K562 (cell line): ENCODE measurements around the gene CHD2. TPM values are rescaled to one million over a fixed set of nuclear protein-coding genes. Genes with fewer than 3 reads are reported as not detected.

Source experiments
- ATAC-seq: fragments of 200-7000 bp; cut with Tn5 transposase; 3 replicates; pipeline ENCODE4 v1.9.1; 2020; ENCODE audit warnings: moderate library complexity
- BruUV-seq: library from RNA; stranded (reverse); fragments of 400-500 nt; replicated peaks from 2 replicates; lab custom pipeline; 2021; lab: Mats Ljungman, UMichigan
- CTCF ChIA-PET: fragments of 300-600 bp; formaldehyde crosslinking; extraction: SDS; loops from one replicate; lab custom pipeline; 2021; ENCODE audit warnings: low intra/inter-chr PET ratio; lab: Yijun Ruan, JAX
- POLR2A ChIA-PET: fragments of 300-600, 350-650 bp; sonication (Branson Sonifier 250); formaldehyde crosslinking; extraction: SDS; loops from one replicate; lab custom pipeline; 2021; ENCODE audit warnings: antibody characterized with exemption, inconsistent platforms; lab: Yijun Ruan, JAX
- DNase-seq, 4 experiments: peaks; one replicate each; pipeline versions ENCODE4 v3.0.0 to v3.0.0-alpha.2; 2011 to 2018; ENCODE audit warnings: low spot score in 3 of 4, mixed read lengths in 3 of 4; ENCODE audit errors: extremely low read depth in 1 of 4
- FAIRE-seq: peaks from 2 replicates; lab custom pipeline; 2011; peaks lifted over from hg19 to GRCh38; lab: Jason Lieb, UNC
- H2AFZ ChIP-seq: 2 replicates; pipeline ENCODE4 v1.6.0; 2011; ENCODE audit warnings: low read depth, low read length, control low read depth, inconsistent platforms
- H3K27ac ChIP-seq: fragments of 200-600 bp; 3 replicates; pipeline ENCODE4 v1.8.0; 2011; ENCODE audit warnings: low read depth, mild to moderate bottlenecking, control low read depth, inconsistent platforms, low read length, moderate library complexity, mixed read lengths; ENCODE audit errors: extremely low read depth
- H3K27me3 ChIP-seq, 2 experiments: fragments of 300-600 bp in 1 of 2; 2 replicates in 1 of 2; 3 replicates in 1 of 2; pipeline versions ENCODE4 v1.6.0 to v1.8.0; 2011; ENCODE audit warnings: inconsistent platforms in 2 of 2, low read length in 2 of 2, mild to moderate bottlenecking in 1 of 2, mixed read lengths in 1 of 2, moderate library complexity in 1 of 2; ENCODE audit not compliant: control insufficient read depth in 2 of 2, insufficient read depth in 2 of 2
- H3K36me3 ChIP-seq: fragments of 300-600 bp; 3 replicates; pipeline ENCODE4 v1.8.0; 2011; ENCODE audit warnings: mild to moderate bottlenecking, low read length, inconsistent platforms; ENCODE audit not compliant: control insufficient read depth, insufficient read depth
- H3K4me1 ChIP-seq, 2 experiments: fragments of 200-600 bp in 1 of 2; replicated peaks in 1 of 2; 2 replicates in 1 of 2; 3 replicates in 1 of 2; pipeline versions ENCODE4 v1.5.1 to v1.8.0; 2011; ENCODE audit warnings: inconsistent platforms in 2 of 2, low read length in 2 of 2, mild to moderate bottlenecking in 1 of 2, mixed read lengths in 1 of 2, moderate library complexity in 1 of 2; ENCODE audit not compliant: control insufficient read depth in 2 of 2, insufficient read depth in 2 of 2
- H3K4me2 ChIP-seq: 2 replicates; pipeline ENCODE4 v1.6.1; 2011; ENCODE audit warnings: low read length, control low read depth, inconsistent platforms, mixed read lengths; ENCODE audit not compliant: insufficient read depth
- H3K4me3 ChIP-seq: fragments of 200-600 bp; sonication (generic), shearing (Covaris generic); 2 replicates; pipeline ENCODE4 v1.5.1; 2016; ENCODE audit warnings: control low read depth, inconsistent platforms
- H3K79me2 ChIP-seq: fragments of 200-600 bp; 3 replicates; pipeline ENCODE4 v1.8.0; 2011; ENCODE audit warnings: low read length, inconsistent platforms; ENCODE audit not compliant: control insufficient read depth, insufficient read depth
- H3K9ac ChIP-seq, 2 experiments: 2 replicates each; pipeline versions ENCODE4 v1.6.0 to v1.6.1; 2011; ENCODE audit warnings: low read depth in 2 of 2, low read length in 2 of 2, control low read depth in 1 of 2, inconsistent platforms in 1 of 2, mild to moderate bottlenecking in 1 of 2, mixed read lengths in 1 of 2; ENCODE audit not compliant: insufficient read depth in 1 of 2
- H3K9me1 ChIP-seq: one replicate; pipeline ENCODE4 v1.6.0; 2011; ENCODE audit warnings: inconsistent platforms, mild to moderate bottlenecking, low read length, moderate library complexity; ENCODE audit not compliant: control insufficient read depth, insufficient read depth
- H3K9me3 ChIP-seq: replicated peaks from 2 replicates; pipeline ENCODE4 v1.5.1; 2011; ENCODE audit warnings: low read depth, low read length, inconsistent platforms; ENCODE audit not compliant: control insufficient read depth, insufficient read depth
- H4K20me1 ChIP-seq: replicated peaks from 2 replicates; pipeline ENCODE4 v1.6.1; 2011; ENCODE audit warnings: low read length, inconsistent platforms, mixed read lengths; ENCODE audit not compliant: control insufficient read depth, insufficient read depth
- ATF7 ChIP-seq: fragments of 450-650 bp; IDR thresholded peaks from 2 replicates; pipeline ENCODE4 v1.7.1; 2014; ENCODE audit warnings: mild to moderate bottlenecking, moderate library complexity
- FOXM1 ChIP-seq, 2 experiments: fragments of 450-650 bp in 1 of 2; sonication (generic) in 1 of 2; formaldehyde crosslinking in 1 of 2; IDR thresholded peaks; 2 replicates each; pipeline versions ENCODE4 v1.6.1 to v1.9.0; 2017 to 2022; ENCODE audit warnings: low read depth in 2 of 2, mild to moderate bottlenecking in 2 of 2, missing genetic modification reagents in 1 of 2, moderate library complexity in 1 of 2
- SP1 ChIP-seq: sonication (generic); formaldehyde crosslinking; IDR thresholded peaks from 2 replicates; pipeline ENCODE4 v1.8.1; 2022; ENCODE audit warnings: mild to moderate bottlenecking, missing genetic modification reagents
- ZBTB8A ChIP-seq: fragments of 450-650 bp; IDR thresholded peaks from 2 replicates; pipeline ENCODE4 v1.6.1; 2018; ENCODE audit warnings: mild to moderate bottlenecking, moderate library complexity; ENCODE audit not compliant: partially characterized antibody
- ZNF507 ChIP-seq: conservative IDR thresholded peaks from 2 replicates; pipeline ENCODE4 v1.6.1; 2017; ENCODE audit warnings: missing genetic modification characterization, missing compliant biosample characterization
- ZNF551 ChIP-seq: fragments of 250-450 bp; sonication (Bioruptor Pico); IDR thresholded peaks from 2 replicates; pipeline ENCODE4 v1.5.0; 2021; ENCODE audit warnings: mild to moderate bottlenecking, moderate library complexity
- ZNF699 ChIP-seq: fragments of 250-450 bp; sonication (Bioruptor Pico); IDR thresholded peaks from 2 replicates; pipeline ENCODE4 v1.8.0; 2021; ENCODE audit warnings: mild to moderate bottlenecking, moderate library complexity; ENCODE audit not compliant: insufficient replicate concordance
- WGBS: fragments of 100-300 bp; shearing (Covaris generic); methylation state at CpG from one replicate; pipeline ENCODE4 v1.1.6; 2016; ENCODE audit warnings: low coverage, mixed read lengths; ENCODE audit not compliant: insufficient coverage; ENCODE audit errors: missing lambda C conversion rate; 5-methylcytosine and 5-hydroxymethylcytosine counted together
- in situ Hi-C: fragments of 300-500 bp; cut with MboI; formaldehyde crosslinking; loops from 4 replicates; pipeline ENCODE4 v1.15.0; 2018; ENCODE audit warnings: inconsistent platforms, mixed read lengths
- intact Hi-C: fragments of 100-400 bp; cut with micrococcal nuclease; formaldehyde crosslinking; loops from 2 replicates; pipeline ENCODE4 v1.14.2; 2022
- polyA plus RNA-seq, 8 experiments: library from polyadenylated mRNA; depleted of rRNA in 4 of 8; stranded (reverse) in 5 of 8; unstranded in 3 of 8; fragments of >200 nt; fragmentation: Nextera tagmentation in 2 of 8; fragmentation: Illumina TruSeq in 1 of 8; extraction: Ambion mirVana in 2 of 8; extraction: Trizol in 1 of 8; gene quantifications; 2 replicates each; pipeline versions ENCODE4 v1.2.1 to v1.2.3, GENCODE V29; 2011 to 2014; ENCODE audit warnings: inconsistent platforms in 1 of 8, missing spikeins in 1 of 8
- total RNA-seq, 7 experiments: library from RNA; depleted of rRNA in 6 of 7; stranded (reverse); fragments of >200 nt in 6 of 7; fragmentation: Illumina TruSeq in 2 of 7; extraction: Trizol in 2 of 7; gene quantifications; 2 replicates each; pipeline versions ENCODE4 v1.2.1 to v1.2.3, GENCODE V29; 2011 to 2021; ENCODE audit warnings: low replicate concordance in 1 of 7

Gene CHD2
- total and polyA plus RNA-seq, 9 of the 15 experiments (the other 6 are each of a cell fraction or from before 2014, with no cell fraction given), result 38.9 to 70.8 (median 56.2) TPM

DNA sequence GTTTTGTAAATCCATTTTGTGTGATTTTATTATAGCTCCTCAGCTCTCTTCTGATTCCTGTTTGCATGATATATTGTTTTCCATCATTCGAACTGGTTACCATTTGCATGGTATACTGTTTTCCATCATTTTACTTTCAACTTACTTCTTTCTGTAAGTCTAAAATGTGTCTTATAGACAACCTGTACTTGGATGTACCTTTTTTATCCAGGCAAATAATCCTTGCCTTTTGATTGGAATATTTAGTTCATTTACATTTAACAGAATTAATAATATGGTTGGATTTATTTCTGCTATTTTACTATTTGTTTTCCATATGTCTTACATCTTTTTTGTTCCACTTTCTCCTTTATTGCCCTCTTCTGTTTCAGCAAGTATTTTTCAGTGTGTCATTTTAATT is 62.8 kb downstream of the CHD2 start:
- H3K4me2 ChIP-seq, result no peak overlapping the region
- H3K36me3 ChIP-seq, result peaks cover 77% of the 10 kb centered on the region
- FAIRE-seq (no peak), DNase-seq (no peak), ATAC-seq (no peak)
- in situ Hi-C loops (no loop called here), intact Hi-C loops (no loop called here)
- ChIA-PET POLR2A (no interaction called here), CTCF (no interaction called here)
- no peak overlapping the region for H3K9ac ChIP-seq
- H2AFZ ChIP-seq, result no peak overlapping the region
- WGBS, result 100% methylated on average over 1 of the region's 1 CpG
- H4K20me1 ChIP-seq, result no peaks in the 10 kb centered on the region
- H3K9me1 ChIP-seq, result no peaks in the 10 kb centered on the region
- H3K27ac ChIP-seq, result no peak overlapping the region
- TF ChIP-seq ZNF507 (tag) (peak; percentile 74), ATF7 (no peak)
- H3K79me2 ChIP-seq, result peaks cover 45% of the 10 kb centered on the region
- BruUV-seq, result no TSS peak
- H3K4me3 ChIP-seq, result no peak overlapping the region
- H3K4me1 ChIP-seq, result no peaks in the 10 kb centered on the region
- H3K27me3 ChIP-seq, result no peaks in the 10 kb centered on the region
- no peaks in the 10 kb centered on the region for H3K9me3 ChIP-seq

DNA sequence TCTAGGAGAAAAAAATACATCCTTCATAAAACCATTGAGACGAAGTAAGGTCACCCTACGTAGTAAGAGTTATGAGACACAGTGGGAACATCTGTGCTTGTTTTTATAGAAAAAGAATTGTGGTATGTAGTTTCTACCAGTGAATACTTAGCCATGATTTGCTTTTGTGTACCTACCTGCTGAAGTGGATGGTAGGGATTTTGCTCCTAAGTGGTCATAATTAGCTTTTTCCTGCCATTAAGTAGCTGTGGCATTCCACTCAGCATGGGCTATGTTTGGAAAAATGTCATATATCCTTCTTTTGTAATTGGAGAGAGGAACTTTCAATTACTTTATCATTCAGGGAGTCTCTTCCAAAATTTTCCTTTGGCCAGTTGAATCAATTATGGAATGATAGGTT is 63.7 kb downstream of the CHD2 start:
- H3K9me1 ChIP-seq, result no peaks in the 10 kb centered on the region
- TF ChIP-seq ZNF699 (CRISPR knock-in tag) (no peak), ZNF551 (no peak), FOXM1 (IDR thresholded peaks at IDR 0.05; ENCODE audit: low read depth) (no peak), FOXM1 (CRISPR knock-in tag; IDR thresholded peaks at IDR 0.05; ENCODE audit: low read depth) (no peak), SP1 (CRISPR knock-in tag) (no peak), ZBTB8A (no peak)
- no peaks in the 10 kb centered on the region for H4K20me1 ChIP-seq
- no peaks in the 10 kb centered on the region for H3K4me1 ChIP-seq
- ChIA-PET CTCF (no interaction called here), POLR2A (no interaction called here)
- 95% methylated on average over 2 of the region's 2 CpGs for WGBS
- H3K27ac ChIP-seq, result no peak overlapping the region
- ATAC-seq (no peak), DNase-seq (no peak), FAIRE-seq (no peak)
- intact Hi-C loops, result no loop called here
- no peak overlapping the region for H3K4me3 ChIP-seq
- H2AFZ ChIP-seq, result no peak overlapping the region
- peaks cover 42% of the 10 kb centered on the region for H3K79me2 ChIP-seq
- H3K27me3 ChIP-seq, result no peaks in the 10 kb centered on the region
- H3K4me2 ChIP-seq, result no peak overlapping the region
- no peaks in the 10 kb centered on the region for H3K9me3 ChIP-seq
- H3K9ac ChIP-seq, result no peak overlapping the region
- peaks cover 76% of the 10 kb centered on the region; the same call in 2 of the 3 replicates for H3K36me3 ChIP-seq
- no TSS peak for BruUV-seq
- in situ Hi-C loops, result no loop called here
